Measurements from ENCODE around the gene TRIP6.

The TRIP6 gene

GRCh38 chr7:100882785-100883526, 15.8 kb downstream of the TRIP6 start:
- Histone ChIP-seq H3K9me3 (replicated peaks in 1 of 2; ENCODE audit: control insufficient read depth in 2 of 2, insufficient read depth in 1 of 2, low read depth in 1 of 2, low read length in 2 of 2) (no peaks in the 10 kb centered on the region), H3K9ac (ENCODE audit: low read depth, low read length, poor library complexity) (no peak overlapping the region), H3K4me1 (ENCODE audit: control insufficient read depth in 2 of 2, insufficient read depth in 1 of 2, low read depth in 1 of 2, low read length in 2 of 2) (peaks cover 0 to 7% of the 10 kb centered on the region in 2 donors), H2AFZ (ENCODE audit: low read length) (no peak overlapping the region), H2BK15ac (ENCODE audit: low read length) (no peak overlapping the region), H3K4me2 (ENCODE audit: insufficient read depth, low read length, poor library complexity, severe bottlenecking) (no peak overlapping the region), H3K4ac (ENCODE audit: low read length) (no peak overlapping the region), H3K27ac (replicated peaks; ENCODE audit: low read length) (no peak overlapping the region), H4K8ac (ENCODE audit: low read depth, low read length) (no peak overlapping the region), H3K27me3 (ENCODE audit: control insufficient read depth in 3 of 3, insufficient read depth in 3 of 3, low read depth in 1 of 3, low read length in 3 of 3) (no peaks in the 10 kb centered on the region), H2BK120ac (ENCODE audit: low read depth, low read length) (no peak overlapping the region), H3K79me1 (ENCODE audit: low read depth, low read length) (peaks cover 24% of the 10 kb centered on the region), H3K4me3 (ENCODE audit: low read length in 2 of 2) (no peak overlapping the region), H2AK5ac (ENCODE audit: low read depth, low read length) (no peak overlapping the region), H3K14ac (ENCODE audit: low read length) (no peak overlapping the region), H4K91ac (ENCODE audit: low read depth, low read length, poor library complexity) (no peak overlapping the region), H3K18ac (ENCODE audit: low read length) (no peak overlapping the region), H2BK5ac (ENCODE audit: low read length) (no peak overlapping the region), H3K23ac (ENCODE audit: low read depth, low read length, poor library complexity) (no peak overlapping the region), H3K36me3 (replicated peaks in 1 of 2; ENCODE audit: control insufficient read depth in 2 of 2, insufficient read depth in 2 of 2, low read length in 2 of 2) (peaks cover 68 to 99% of the 10 kb centered on the region in 2 donors), H2BK12ac (ENCODE audit: low read length) (no peak overlapping the region)
- DNase-seq (ENCODE audit: low spot score), result no peak
- WGBS, 2 donors (ENCODE audit: extremely low coverage in 2 of 2, insufficient read length in 2 of 2, insufficient replicate concordance in 1 of 2), result no CpG with 5 or more reads among the region's 24 CpGs

- no peaks in the 10 kb centered on the region for H3K27me3 ChIP-seq (ENCODE audit: control insufficient read depth in 3 of 3, insufficient read depth in 3 of 3, low read depth in 1 of 3, low read length in 3 of 3)
- no peak overlapping the region for H2AFZ ChIP-seq (ENCODE audit: low read length)
- H4K8ac ChIP-seq (ENCODE audit: low read depth, low read length), result no peak overlapping the region
- H2BK120ac ChIP-seq (ENCODE audit: low read depth, low read length), result no peak overlapping the region
- peaks cover 71 to 90% of the 10 kb centered on the region in 2 donors for H3K36me3 ChIP-seq (replicated peaks in 1 of 2; ENCODE audit: control insufficient read depth in 2 of 2, insufficient read depth in 2 of 2, low read length in 2 of 2)
- no CpG with 5 or more reads among the region's 29 CpGs for WGBS, 2 donors (ENCODE audit: extremely low coverage in 2 of 2, insufficient read length in 2 of 2, insufficient replicate concordance in 1 of 2)
- H3K4me2 ChIP-seq (ENCODE audit: insufficient read depth, low read length, poor library complexity, severe bottlenecking), result no peak overlapping the region
- no peak overlapping the region for H3K4ac ChIP-seq (ENCODE audit: low read length)
- no peak overlapping the region for H3K18ac ChIP-seq (ENCODE audit: low read length)
- DNase-seq (ENCODE audit: low spot score), result no peak
- H3K79me1 ChIP-seq (ENCODE audit: low read depth, low read length), result peaks cover 22% of the 10 kb centered on the region
- H2BK12ac ChIP-seq (ENCODE audit: low read length), result no peak overlapping the region
- H2BK15ac ChIP-seq (ENCODE audit: low read length), result no peak overlapping the region
- no peaks in the 10 kb centered on the region for H3K9me3 ChIP-seq (replicated peaks in 1 of 2; ENCODE audit: control insufficient read depth in 2 of 2, insufficient read depth in 1 of 2, low read depth in 1 of 2, low read length in 2 of 2)
- H2AK5ac ChIP-seq (ENCODE audit: low read depth, low read length), result no peak overlapping the region
- no peak overlapping the region for H2BK5ac ChIP-seq (ENCODE audit: low read length)
- H3K14ac ChIP-seq (ENCODE audit: low read length), result peak overlapping the region; percentile 9
- no peak overlapping the region for H4K91ac ChIP-seq (ENCODE audit: low read depth, low read length, poor library complexity)
- H3K23ac ChIP-seq (ENCODE audit: low read depth, low read length, poor library complexity), result no peak overlapping the region
- H3K4me3 ChIP-seq (ENCODE audit: low read length in 2 of 2), result no peak overlapping the region
- H3K27ac ChIP-seq (replicated peaks; ENCODE audit: low read length), result no peak overlapping the region
- no peak overlapping the region for H3K9ac ChIP-seq (ENCODE audit: low read depth, low read length, poor library complexity)
- peaks cover 7 to 9% of the 10 kb centered on the region in 2 donors for H3K4me1 ChIP-seq (ENCODE audit: control insufficient read depth in 2 of 2, insufficient read depth in 1 of 2, low read depth in 1 of 2, low read length in 2 of 2)
Observed at GRCh38 chr7:100884736-100885439, 17.7 kb downstream of the TRIP6 start.

GRCh38 chr7:100885440-100886141, 18.4 kb downstream of the TRIP6 start:
- Histone ChIP-seq H2AK5ac (ENCODE audit: low read depth, low read length) (no peak overlapping the region), H2BK120ac (ENCODE audit: low read depth, low read length) (no peak overlapping the region), H2BK15ac (ENCODE audit: low read length) (no peak overlapping the region), H2AFZ (ENCODE audit: low read length) (no peak overlapping the region), H3K27me3 (ENCODE audit: control insufficient read depth in 3 of 3, insufficient read depth in 3 of 3, low read depth in 1 of 3, low read length in 3 of 3) (no peaks in the 10 kb centered on the region), H3K4me1 (ENCODE audit: control insufficient read depth in 2 of 2, insufficient read depth in 1 of 2, low read depth in 1 of 2, low read length in 2 of 2) (peaks cover 8% of the 10 kb centered on the region in 2 donors), H2BK5ac (ENCODE audit: low read length) (no peak overlapping the region), H3K9me3 (replicated peaks in 1 of 2; ENCODE audit: control insufficient read depth in 2 of 2, insufficient read depth in 1 of 2, low read depth in 1 of 2, low read length in 2 of 2) (no peaks in the 10 kb centered on the region), H3K79me1 (ENCODE audit: low read depth, low read length) (peaks cover 20% of the 10 kb centered on the region), H3K4me2 (ENCODE audit: insufficient read depth, low read length, poor library complexity, severe bottlenecking) (no peak overlapping the region), H3K23ac (ENCODE audit: low read depth, low read length, poor library complexity) (no peak overlapping the region), H3K14ac (ENCODE audit: low read length) (peak overlapping the region; percentile 9), H3K36me3 (replicated peaks in 1 of 2; ENCODE audit: control insufficient read depth in 2 of 2, insufficient read depth in 2 of 2, low read length in 2 of 2) (peaks cover 69 to 84% of the 10 kb centered on the region in 2 donors), H3K27ac (replicated peaks; ENCODE audit: low read length) (no peak overlapping the region), H4K8ac (ENCODE audit: low read depth, low read length) (no peak overlapping the region), H3K18ac (ENCODE audit: low read length) (no peak overlapping the region), H3K4me3 (ENCODE audit: low read length in 2 of 2) (no peak overlapping the region), H2BK12ac (ENCODE audit: low read length) (no peak overlapping the region), H3K9ac (ENCODE audit: low read depth, low read length, poor library complexity) (peak overlapping the region; percentile 36), H3K4ac (ENCODE audit: low read length) (no peak overlapping the region), H4K91ac (ENCODE audit: low read depth, low read length, poor library complexity) (no peak overlapping the region)
- DNase-seq (ENCODE audit: low spot score), result no peak
- no CpG with 5 or more reads among the region's 22 CpGs for WGBS, 2 donors (ENCODE audit: extremely low coverage in 2 of 2, insufficient read length in 2 of 2, insufficient replicate concordance in 1 of 2)

All from neuronal stem cell (in vitro differentiated cells).